Measurements from ENCODE around the gene MAP1B.
A peak's percentile ranks its signal among the peaks of the same experiment; 100 is the strongest.

Gene MAP1B

GRCh38 chr5:72187388-72188075, 80.3 kb downstream of the MAP1B start:
- DNase-seq (ENCODE audit: low read depth in 2 of 3, low spot score in 2 of 3) = no peak

- DNase-seq (ENCODE audit: low read depth in 2 of 3, low spot score in 2 of 3) = no peak
Measured at GRCh38 chr5:72188166-72188565, 80.9 kb downstream of the MAP1B start.

- no peak for DNase-seq (ENCODE audit: low read depth in 2 of 3, low spot score in 2 of 3)
Measured at GRCh38 chr5:72189146-72189545, 81.9 kb downstream of the MAP1B start.

- no peak for DNase-seq (ENCODE audit: low read depth in 2 of 3, low spot score in 2 of 3)
Measured at GRCh38 chr5:72191404-72191803, 84.1 kb downstream of the MAP1B start.

- peak in 2 of 3 experiments; percentile 10 to 12 for DNase-seq (ENCODE audit: low read depth in 2 of 3, low spot score in 2 of 3)
Measured at GRCh38 chr5:72194846-72195245, 87.6 kb downstream of the MAP1B start.

- no peak for DNase-seq (ENCODE audit: low read depth in 2 of 3, low spot score in 2 of 3)
Measured at GRCh38 chr5:72195581-72195980, 88.3 kb downstream of the MAP1B start.

GRCh38 chr5:72197393-72197792, 90.1 kb downstream of the MAP1B start:
- no peak for DNase-seq (ENCODE audit: low read depth in 2 of 3, low spot score in 2 of 3)

- no peak for DNase-seq (ENCODE audit: low read depth in 2 of 3, low spot score in 2 of 3)
Measured at GRCh38 chr5:72199681-72200080, 92.4 kb downstream of the MAP1B start.

GRCh38 chr5:72202331-72202825, 95.1 kb downstream of the MAP1B start:
- DNase-seq (ENCODE audit: low read depth in 2 of 3, low spot score in 2 of 3) = no peak

- DNase-seq (ENCODE audit: low read depth in 2 of 3, low spot score in 2 of 3) = no peak
Measured at GRCh38 chr5:72203251-72203845, 96.1 kb downstream of the MAP1B start.

- no peak for DNase-seq (ENCODE audit: low read depth in 2 of 3, low spot score in 2 of 3)
Measured at GRCh38 chr5:72204946-72205345, 97.7 kb downstream of the MAP1B start.

GRCh38 chr5:72205431-72206009, 98.2 kb downstream of the MAP1B start:
- no peak for DNase-seq (ENCODE audit: low read depth in 2 of 3, low spot score in 2 of 3)

GRCh38 chr5:72206160-72206559, 98.9 kb downstream of the MAP1B start:
- DNase-seq (ENCODE audit: low read depth in 2 of 3, low spot score in 2 of 3) = no peak

- DNase-seq (ENCODE audit: low read depth in 2 of 3, low spot score in 2 of 3) = no peak
Measured at GRCh38 chr5:72206994-72207393, 99.7 kb downstream of the MAP1B start.

- no peak for DNase-seq (ENCODE audit: low read depth in 2 of 3, low spot score in 2 of 3)
Measured at GRCh38 chr5:72208324-72208926, 101.2 kb downstream of the MAP1B start.

GRCh38 chr5:72209147-72210115, 102.2 kb downstream of the MAP1B start:
- DNase-seq (ENCODE audit: low read depth in 2 of 3, low spot score in 2 of 3) = no peak

- DNase-seq (ENCODE audit: low read depth in 2 of 3, low spot score in 2 of 3) = no peak
Measured at GRCh38 chr5:72210888-72211678, 103.8 kb downstream of the MAP1B start.

GRCh38 chr5:72212171-72212570, 104.9 kb downstream of the MAP1B start:
- no peak for DNase-seq (ENCODE audit: low read depth in 2 of 3, low spot score in 2 of 3)

- DNase-seq (ENCODE audit: low read depth in 2 of 3, low spot score in 2 of 3) = no peak
Measured at GRCh38 chr5:72213482-72213881, 106.2 kb downstream of the MAP1B start.

- no peak for DNase-seq (ENCODE audit: low read depth in 2 of 3, low spot score in 2 of 3)
Measured at GRCh38 chr5:72214168-72214567, 106.9 kb downstream of the MAP1B start.

Measured in activated CD8-positive, alpha-beta memory T cell treated with anti-CD3 and anti-CD28 coated beads for 48 hours (primary cell).